GM19455 (cell line): ENCODE data around the gene FUCA1.
"Not testable (repeated sequence)": the region's sequence is repeated elsewhere in the genome, so short reads cannot be mapped to it uniquely, and the experiment has no call there.

ENCODE experiments used
- ATAC-seq: cut with Tn5 transposase; IDR thresholded peaks from one replicate; pipeline ENCODE4 v1.9.1; 2021; ENCODE audit not compliant: unreplicated experiment

FUCA1 gene

DNA sequence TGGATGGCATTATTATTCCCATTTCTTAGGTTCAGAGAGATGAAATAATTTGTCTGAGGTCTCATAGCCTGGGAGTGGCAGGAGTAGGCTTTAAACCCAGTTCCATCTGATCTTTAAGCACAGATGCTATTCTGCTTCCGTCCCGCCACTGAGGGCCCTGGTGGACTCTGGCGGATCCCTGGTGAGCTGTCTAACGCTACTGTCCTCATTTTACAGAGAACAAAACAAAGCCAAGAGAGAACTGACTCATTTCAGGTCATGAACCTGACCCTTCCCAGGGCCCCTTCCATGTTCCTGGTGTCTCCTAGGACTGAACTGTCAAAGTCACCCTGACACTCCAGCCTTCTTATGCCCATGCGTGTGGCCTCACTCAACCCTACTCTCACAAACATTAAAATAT, 64.4 kb downstream of the FUCA1 start:
- no peak for ATAC-seq

DNA sequence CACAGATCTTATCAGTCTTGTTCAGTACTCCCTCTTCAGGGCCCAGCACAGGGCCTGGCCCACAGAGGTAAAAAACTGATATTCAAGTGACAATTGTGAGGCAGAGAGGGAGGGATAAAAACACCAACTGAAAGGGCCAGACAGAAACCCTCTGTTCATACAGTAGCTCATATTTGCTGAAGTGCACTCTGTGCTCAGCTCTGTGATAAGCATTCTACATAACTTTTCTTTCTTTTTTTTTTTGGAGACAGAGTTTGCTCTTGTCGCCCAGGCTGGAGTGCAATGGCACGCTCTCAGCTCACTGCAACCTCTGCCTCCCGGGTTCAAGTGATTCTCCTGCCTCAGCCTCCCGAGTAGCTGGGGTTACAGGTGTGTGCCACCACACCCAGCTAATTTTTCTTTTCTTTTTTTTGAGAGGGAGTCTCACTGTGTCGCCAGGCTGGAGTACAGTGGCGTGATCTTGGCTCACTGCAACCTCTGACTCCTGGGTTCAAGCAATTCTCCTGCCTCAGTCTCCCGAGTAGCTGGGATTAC, 65.2 kb downstream of the FUCA1 start:
- ATAC-seq: not testable (repeated sequence)

DNA sequence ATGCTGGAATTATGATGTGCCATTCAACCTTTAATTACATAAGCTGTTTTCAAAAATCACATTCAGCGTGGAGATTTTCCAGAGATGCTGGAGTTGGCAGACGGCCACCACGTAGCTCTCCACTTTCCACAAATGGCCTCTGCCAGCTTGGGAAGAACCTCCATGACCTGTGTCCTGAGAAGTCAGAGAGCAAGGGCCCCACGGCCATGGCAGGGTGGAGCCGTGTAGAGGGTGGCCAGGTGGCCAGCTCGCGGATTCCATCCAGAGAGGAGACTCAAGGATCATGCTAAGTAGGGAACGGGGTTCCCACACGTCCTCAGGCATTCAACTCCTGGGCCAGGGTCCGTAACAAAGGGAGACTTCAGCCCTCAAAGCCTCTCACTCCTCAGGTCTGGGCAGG, 66.2 kb downstream of the FUCA1 start:
- ATAC-seq: no peak

DNA sequence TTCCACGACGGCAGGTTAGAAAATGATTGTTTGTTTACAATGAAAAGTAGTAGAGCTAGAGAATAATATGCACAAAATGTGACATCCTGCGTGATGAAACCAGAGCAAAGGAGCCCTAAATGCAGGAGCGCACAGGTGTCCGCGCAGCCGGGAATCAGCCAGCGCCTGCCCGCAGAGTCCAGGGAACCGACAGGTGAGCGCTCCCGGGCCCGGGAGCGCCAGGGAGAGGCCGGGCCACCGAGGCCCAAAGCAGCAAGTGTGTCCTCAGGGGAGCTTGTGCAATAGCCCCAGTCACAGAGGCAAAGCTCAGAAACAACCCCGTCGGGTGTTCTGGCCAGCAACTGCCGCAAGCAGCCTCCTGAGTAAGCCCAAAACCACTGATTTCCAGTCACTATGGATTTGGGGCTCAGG, 66.7 kb downstream of the FUCA1 start:
- no peak for ATAC-seq

DNA sequence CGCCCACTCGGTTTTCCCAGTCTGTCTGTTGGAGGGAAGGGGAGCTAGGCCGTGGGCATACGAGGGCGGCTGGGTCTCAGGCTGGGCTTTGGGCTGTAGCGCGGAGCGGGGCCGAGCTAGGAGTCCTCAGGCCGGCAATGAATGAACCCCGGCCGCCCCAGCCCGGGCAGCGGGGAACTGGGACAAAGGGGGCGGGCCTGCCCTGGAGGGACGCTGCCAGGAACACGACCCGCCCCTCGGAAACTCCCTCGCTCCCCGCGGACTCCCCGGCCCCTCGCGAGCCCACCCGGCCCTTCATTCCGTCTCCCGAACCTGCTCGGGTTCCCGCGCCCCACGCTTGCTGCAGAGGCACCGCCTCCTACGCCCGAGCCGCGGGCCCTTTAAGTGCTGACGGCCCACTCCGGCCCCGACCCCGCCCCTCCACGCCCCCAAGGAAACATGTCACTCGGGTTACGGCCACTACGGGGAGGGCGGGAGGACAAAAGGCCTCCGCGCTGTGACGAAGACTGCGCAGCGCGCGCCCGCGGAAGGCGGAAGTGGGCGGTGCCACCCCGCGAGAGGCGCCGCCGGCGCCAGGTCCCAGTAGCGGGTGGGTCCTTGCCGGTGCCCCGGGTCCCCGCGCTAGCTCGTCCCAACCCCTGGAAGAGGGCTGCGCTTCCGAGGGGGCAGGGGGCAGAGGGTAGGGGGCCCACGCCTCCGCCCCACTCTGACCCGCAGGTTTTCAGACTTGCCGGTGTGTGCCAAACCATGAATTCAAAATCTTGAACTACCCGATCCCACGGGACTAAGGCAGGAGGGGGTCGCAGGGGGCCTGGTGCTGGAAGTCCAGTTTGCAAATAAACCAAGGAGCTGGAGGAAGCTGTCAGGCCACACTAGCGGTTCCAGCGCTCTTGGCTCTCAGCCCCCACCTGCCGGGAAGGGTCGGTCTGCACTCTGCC, 67.4 kb downstream of the FUCA1 start, which contains the start of gene GALE:
Gene GALE, minus strand, starts transcription at position 355 of the 938 bp plus-strand sequence. CDS start 1,747 bp downstream, outside the sequence.
- ATAC-seq: peak; percentile 74

DNA sequence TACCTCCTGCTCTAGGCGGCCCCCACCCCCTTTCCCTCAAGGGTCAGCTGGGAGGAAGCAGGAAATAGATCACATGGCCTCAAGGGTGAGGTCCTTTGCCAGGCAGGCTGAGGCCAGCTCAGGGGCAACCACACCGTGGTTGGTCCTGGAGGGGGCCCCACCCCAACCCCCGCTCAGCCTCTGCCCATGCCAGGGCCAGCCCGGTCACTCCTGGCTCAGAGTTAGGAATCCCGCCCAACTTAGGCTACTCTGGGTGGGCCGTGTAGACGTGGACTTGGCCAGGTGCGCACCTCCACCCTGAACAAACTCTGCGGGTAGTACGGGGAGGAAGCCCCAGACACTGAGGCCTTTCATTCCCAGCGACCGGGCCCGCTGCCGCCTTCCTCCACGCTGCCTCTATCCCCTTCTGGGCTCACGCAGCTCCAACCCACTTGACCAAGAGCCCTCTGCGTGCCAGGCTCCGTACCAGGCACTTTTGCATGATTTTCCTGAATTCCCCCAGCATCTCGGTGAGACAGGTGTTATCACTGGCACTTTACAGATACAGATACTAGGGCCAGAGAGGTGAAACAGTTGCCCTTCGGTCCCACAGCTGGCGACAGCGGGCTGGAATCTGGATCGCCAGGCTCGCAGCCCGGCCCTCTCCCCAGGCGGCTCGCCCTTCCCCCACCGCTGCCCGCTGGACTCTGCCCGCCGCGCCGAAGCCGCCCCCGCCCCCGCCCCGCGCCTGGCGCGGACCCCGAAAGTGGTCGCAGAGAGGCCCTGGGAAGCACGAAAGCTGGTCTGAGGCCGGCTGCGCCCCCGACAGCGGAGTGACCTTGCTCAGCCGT, 68.3 kb downstream of the FUCA1 start:
- peak; percentile 12 for ATAC-seq

DNA sequence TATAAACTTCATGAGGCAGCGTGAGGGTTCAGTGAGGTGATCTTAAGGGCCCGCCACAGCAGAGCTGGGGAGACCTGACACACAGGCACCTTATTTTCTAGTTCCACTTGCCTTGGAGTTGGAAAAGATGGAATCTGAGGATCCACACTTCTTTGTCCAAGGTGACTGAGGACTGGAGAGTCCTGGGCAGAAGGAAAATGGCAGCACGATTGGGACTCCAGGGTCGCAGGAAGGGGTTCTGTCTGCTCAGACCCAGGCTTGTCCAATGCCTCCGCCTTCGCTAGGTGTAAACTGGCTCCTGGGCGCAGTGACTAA, 68.9 kb downstream of the FUCA1 start:
- ATAC-seq: no peak

DNA sequence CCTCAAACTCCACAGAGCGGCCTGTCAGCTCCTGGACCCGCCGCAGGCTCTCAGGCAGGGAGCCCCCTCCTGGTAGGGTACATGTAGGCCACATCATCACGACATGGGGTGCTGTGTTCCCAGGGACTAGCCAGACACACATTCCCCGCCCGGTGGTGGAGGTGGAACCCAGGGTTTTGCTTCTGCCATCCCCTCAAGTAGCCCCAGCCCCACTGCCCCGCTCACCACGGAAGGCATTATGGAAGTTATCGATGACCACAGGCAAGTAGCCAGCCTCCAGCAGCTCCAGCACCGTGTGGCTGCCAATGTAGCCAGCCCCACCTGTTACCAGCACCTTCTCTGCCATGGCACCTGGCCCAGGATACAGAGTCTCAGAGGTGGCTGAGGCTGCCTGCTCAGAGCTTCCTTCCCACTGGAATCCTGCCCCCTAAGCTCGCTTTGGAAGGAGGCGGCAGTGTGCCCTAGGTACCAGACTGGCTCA, 69.4 kb downstream of the FUCA1 start:
- ATAC-seq: no peak

DNA sequence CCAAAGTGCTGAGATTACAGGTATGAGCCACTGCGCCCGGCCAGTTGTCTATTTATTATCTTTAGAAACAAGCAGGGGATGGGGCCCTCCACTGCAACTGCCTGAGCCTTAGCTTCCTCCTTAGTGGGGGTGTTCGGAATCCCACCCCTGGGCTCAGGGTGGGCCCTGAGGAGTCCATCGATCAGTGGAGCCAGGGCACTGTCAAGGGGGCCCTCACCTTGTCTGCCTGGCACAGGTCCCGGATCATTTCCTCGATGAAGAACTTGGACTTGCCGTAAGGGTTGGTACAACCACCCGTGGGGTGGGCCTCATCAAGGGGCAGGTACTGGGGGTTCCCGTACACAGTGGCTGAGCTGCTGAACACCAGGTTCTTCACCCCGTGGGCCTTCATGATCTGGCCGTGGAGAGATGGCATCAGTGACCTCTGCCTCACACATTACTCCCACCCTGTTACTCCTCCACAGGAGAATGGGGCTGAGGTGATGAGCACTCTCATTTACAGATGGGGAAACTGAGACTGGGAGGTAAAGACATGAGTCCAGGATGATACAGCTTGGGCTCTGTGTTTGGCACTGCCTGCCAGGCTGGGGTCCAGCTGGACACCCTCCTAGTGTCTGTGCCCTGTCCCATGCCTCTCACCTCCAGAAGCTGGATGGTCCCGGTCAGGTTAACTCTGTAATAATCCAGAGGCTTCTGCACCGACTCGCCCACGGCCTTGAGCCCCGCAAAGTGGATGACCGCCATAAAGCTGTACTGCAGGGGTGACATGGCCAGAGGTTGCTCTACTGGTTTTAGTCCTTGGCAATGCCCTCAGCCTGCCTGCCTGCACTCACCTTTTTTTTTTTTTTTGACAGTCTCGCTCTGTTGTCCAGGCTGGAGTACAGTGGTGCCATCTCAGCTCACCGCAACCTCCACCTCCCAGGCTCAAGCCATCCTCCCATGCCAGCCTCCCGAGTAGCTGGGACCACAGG, 70.3 kb downstream of the FUCA1 start:
- no peak for ATAC-seq

DNA sequence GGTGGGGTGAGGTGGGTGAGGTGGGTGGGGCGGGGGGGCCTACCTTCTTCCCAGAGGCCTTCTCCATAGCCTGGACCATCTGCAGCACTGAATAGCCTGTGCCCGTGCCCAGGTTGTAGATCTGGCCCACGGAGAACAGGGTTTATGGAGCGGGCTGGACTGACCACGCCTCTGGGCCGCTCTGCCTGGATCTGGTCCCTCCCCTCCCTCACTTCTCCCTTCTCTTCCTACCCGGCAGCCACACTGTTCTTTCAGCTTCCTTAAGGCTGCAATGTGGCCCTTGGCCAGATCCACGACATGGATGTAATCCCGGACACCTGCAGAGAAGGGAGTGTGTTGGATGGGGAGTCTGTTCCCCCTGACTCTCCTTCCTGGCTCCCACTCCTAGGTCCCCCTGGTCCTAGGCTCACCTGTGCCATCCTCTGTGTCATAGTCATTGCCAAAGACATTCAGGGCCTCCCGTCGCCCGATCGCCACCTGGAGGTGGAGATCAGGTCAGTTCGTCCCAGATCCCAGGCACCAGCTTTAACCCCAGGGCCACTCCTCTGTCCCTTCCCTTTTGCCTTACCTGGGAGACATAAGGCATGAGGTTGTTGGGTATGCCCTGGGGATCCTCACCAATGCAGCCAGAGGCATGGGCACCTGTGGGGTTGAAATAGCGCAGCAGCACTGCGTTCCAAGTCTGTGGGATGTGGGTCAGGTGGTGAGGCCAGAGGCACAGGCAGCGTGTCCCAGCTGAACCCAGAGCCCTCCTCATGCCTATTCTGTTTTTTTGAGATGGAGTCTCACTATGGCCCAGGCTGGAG, 71.4 kb downstream of the FUCA1 start:
- no peak for ATAC-seq

DNA sequence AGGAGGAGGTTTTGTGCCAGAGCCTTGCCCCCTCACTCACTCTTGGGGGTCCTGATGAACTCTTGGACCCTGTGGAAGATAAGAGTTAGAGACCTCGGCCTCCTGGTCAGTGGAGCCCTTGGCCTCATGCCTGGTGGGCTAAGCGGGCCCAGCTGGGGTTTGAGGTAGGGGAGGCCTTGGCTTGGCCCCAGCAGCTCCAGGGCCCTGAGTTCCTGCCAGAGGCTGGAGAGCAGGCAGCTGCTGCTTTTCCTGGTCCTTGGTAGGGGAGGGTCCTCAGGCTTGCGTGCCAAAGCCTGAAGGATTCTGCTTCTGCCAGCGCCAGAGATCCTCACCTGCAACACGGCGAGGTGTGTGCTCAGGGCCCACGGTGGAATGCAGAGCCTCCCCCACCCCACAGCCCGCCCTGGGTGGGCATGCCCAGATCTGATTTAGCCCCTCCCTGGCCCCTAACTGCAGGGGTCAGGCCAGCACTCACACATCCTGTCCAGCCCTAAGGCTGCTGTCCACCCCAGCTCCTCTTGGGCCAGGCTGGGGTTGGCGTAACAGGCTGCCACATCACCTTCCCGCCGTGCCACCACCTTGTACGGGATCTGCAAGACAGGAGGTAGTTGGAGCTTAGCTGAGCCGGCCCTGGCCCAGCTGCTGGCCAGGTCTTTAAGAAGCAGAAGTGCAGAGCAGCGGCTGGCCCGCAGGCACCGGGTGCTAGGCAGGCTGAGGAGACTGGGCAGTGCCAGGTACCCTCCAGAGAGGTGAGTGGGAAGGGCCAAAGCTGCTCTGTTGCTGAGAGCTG, 72.2 kb downstream of the FUCA1 start:
- ATAC-seq: no peak
